Sigmoid colon (tissue), 4 donors: ENCODE measurements around the gene NR2F1.

ENCODE experiments used
- EP300 ChIP-seq, 4 donors: sonication (generic); formaldehyde crosslinking; IDR thresholded peaks; one replicate each; pipeline ENCODE4 v1.6.1; 2017; ENCODE audit warnings: antibody characterized with exemption in 4 of 4
- POLR2A ChIP-seq, 2 donors: fragments of 450-650 bp; IDR thresholded peaks; one replicate each; pipeline ENCODE4 v1.6.1; 2016; ENCODE audit warnings: antibody characterized with exemption in 2 of 2, mild to moderate bottlenecking in 2 of 2, moderate library complexity in 2 of 2
- TF ChIP-seq, protein P1 (sequence below), 4 experiments: fragments of 450-650 bp in 3 of 4; fragments of 200-600 bp in 1 of 4; IDR thresholded peaks; one replicate each; pipeline ENCODE4 v1.5.1; 2016 to 2019; ENCODE audit warnings: antibody characterized with exemption in 4 of 4, mild to moderate bottlenecking in 3 of 4, moderate library complexity in 2 of 4

GRCh38 chr5:93592883-93593282 lies 9.9 kb downstream of the NR2F1 start:
- TF ChIP-seq, protein P1, sequence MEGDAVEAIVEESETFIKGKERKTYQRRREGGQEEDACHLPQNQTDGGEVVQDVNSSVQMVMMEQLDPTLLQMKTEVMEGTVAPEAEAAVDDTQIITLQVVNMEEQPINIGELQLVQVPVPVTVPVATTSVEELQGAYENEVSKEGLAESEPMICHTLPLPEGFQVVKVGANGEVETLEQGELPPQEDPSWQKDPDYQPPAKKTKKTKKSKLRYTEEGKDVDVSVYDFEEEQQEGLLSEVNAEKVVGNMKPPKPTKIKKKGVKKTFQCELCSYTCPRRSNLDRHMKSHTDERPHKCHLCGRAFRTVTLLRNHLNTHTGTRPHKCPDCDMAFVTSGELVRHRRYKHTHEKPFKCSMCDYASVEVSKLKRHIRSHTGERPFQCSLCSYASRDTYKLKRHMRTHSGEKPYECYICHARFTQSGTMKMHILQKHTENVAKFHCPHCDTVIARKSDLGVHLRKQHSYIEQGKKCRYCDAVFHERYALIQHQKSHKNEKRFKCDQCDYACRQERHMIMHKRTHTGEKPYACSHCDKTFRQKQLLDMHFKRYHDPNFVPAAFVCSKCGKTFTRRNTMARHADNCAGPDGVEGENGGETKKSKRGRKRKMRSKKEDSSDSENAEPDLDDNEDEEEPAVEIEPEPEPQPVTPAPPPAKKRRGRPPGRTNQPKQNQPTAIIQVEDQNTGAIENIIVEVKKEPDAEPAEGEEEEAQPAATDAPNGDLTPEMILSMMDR (IDR thresholded peaks at IDR 0.05): no peak
- TF ChIP-seq POLR2A (IDR thresholded peaks at IDR 0.05) (no peak), EP300 (IDR thresholded peaks at IDR 0.05) (no peak)
